OCI-LY3 (cell line): Measurements from ENCODE around the gene SIK3.

ENCODE experiments used
- H2AFZ ChIP-seq: fragments of 200-600, 300-600 bp; shearing (Covaris generic); 2 replicates; pipeline ENCODE4 v1.6.0; 2014; ENCODE audit warnings: antibody characterized with exemption, low read depth, low read length
- H3K27ac ChIP-seq: fragments of 200-600, 300-600 bp; sonication (generic); 2 replicates; pipeline ENCODE4 v1.5.1; 2014; ENCODE audit warnings: mild to moderate bottlenecking, low read length, moderate library complexity, mixed read lengths
- H3K27me3 ChIP-seq: fragments of 200-600, 300-600 bp; sonication (generic); 2 replicates; pipeline ENCODE4 v1.6.1; 2014; ENCODE audit warnings: low read depth, low read length, mixed read lengths
- H3K36me3 ChIP-seq: fragments of 200-600, 300-600 bp; sonication (generic); replicated peaks from 2 replicates; pipeline ENCODE3; 2014; ENCODE audit warnings: low read depth, low read length, mixed read lengths
- H3K4me1 ChIP-seq: fragments of 300-600, 200-600 bp; sonication (generic); 2 replicates; pipeline ENCODE4 v1.6.1; 2014; ENCODE audit warnings: low read length, mixed read lengths
- H3K4me2 ChIP-seq: fragments of 200-600, 300-600 bp; sonication (generic); 2 replicates; pipeline ENCODE4 v1.6.1; 2014; ENCODE audit warnings: low read length, mixed read lengths
- H3K4me3 ChIP-seq: fragments of 300-600, 200-600 bp; sonication (generic); 2 replicates; pipeline ENCODE4 v1.5.1; 2014; ENCODE audit warnings: antibody characterized with exemption, mild to moderate bottlenecking, low read length, moderate library complexity
- H3K79me2 ChIP-seq: fragments of 300-600, 200-600 bp; shearing (Covaris generic); 2 replicates; pipeline ENCODE4 v1.6.1; 2014; ENCODE audit warnings: mild to moderate bottlenecking, low read length, mixed read lengths
- H3K9ac ChIP-seq: fragments of 300-600, 200-600 bp; shearing (Covaris generic); 2 replicates; pipeline ENCODE4 v1.6.0; 2014; ENCODE audit warnings: mild to moderate bottlenecking, low read length, moderate library complexity
- H3K9me3 ChIP-seq: fragments of 200-600, 300-600 bp; shearing (Covaris generic); 2 replicates; pipeline ENCODE4 v1.6.1; 2014; ENCODE audit warnings: low read length, mixed read lengths; ENCODE audit not compliant: insufficient read depth
- H4K20me1 ChIP-seq: fragments of 200-600, 300-600 bp; sonication (generic); 2 replicates; pipeline ENCODE4 v1.6.1; 2016; ENCODE audit warnings: low read length, mixed read lengths; ENCODE audit not compliant: insufficient read depth
- CTCF ChIP-seq: fragments of 200-600, 300-600 bp; sonication (generic); IDR thresholded peaks from 2 replicates; pipeline ENCODE4 v1.5.1; 2014; ENCODE audit warnings: antibody characterized with exemption, low read length, low read depth
- EZH2phosphoT487 ChIP-seq: fragments of 200-600 bp; shearing (Covaris generic); IDR thresholded peaks from 2 replicates; pipeline ENCODE4 v1.6.1; 2018; ENCODE audit warnings: antibody characterized with exemption, mixed run types, low read depth

The SIK3 gene

GRCh38 chr11:117000014-117000737 lies 98.1 kb downstream of the SIK3 start:
- no peak overlapping the region for H3K9ac ChIP-seq
- H3K36me3 ChIP-seq = no peaks in the 10 kb centered on the region
- TF ChIP-seq EZH2phosphoT487 (no peak), CTCF (no peak)
- H3K4me1 ChIP-seq = peaks cover 4% of the 10 kb centered on the region; the same call in 1 of the 2 replicates
- H3K9me3 ChIP-seq = no peaks in the 10 kb centered on the region
- peaks cover 34% of the 10 kb centered on the region for H4K20me1 ChIP-seq
- H3K27me3 ChIP-seq = no peaks in the 10 kb centered on the region
- no peak overlapping the region for H3K27ac ChIP-seq
- no peak overlapping the region for H2AFZ ChIP-seq
- H3K4me3 ChIP-seq = no peak overlapping the region
- H3K79me2 ChIP-seq = peaks cover 24% of the 10 kb centered on the region
- no peak overlapping the region for H3K4me2 ChIP-seq

DNA sequence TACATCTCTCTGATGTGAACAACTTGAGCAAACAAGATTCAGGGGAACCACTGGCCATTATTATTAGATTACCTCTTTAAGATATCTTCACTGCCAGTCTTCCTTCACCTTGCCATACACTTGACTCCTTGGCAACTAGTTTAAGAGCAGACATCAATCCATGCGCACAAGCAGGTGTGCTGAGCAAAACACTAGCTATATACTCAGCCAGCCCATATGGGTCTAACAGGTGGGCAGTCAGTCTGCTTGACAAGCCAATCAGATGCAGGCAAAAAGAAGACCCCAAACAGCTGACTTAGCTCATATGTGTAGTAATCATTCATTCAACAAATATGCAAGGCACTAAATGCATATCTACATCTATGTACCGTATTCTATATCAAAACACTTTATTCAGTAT lies 101.2 kb downstream of the SIK3 start:
- Histone ChIP-seq H3K4me3 (no peak overlapping the region), H3K4me2 (no peak overlapping the region), H3K79me2 (peaks cover 36% of the 10 kb centered on the region)

DNA sequence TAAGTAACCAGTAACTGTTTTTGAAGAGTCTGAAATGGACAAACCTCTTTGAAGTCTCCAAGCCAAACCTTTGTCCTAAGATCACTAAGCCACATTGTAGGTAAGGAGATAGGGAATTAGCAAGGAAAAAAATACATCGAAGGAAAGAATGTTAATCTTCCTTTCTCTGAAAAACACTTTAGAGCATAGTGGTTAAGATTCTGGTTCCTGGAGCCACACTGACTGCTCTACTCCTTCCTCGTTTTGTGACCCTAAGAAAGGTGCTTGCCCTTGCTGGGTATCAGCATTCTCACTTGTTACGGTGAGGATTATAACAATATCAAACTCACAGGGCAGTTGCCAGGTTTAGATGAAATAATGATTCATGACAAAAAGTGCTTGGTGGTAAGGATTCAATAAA lies 104.0 kb downstream of the SIK3 start:
- H3K27me3 ChIP-seq = no peaks in the 10 kb centered on the region
- peaks cover 33% of the 10 kb centered on the region for H4K20me1 ChIP-seq
- no peak for TF ChIP-seq CTCF
- no peak for TF ChIP-seq EZH2phosphoT487
- H3K36me3 ChIP-seq = no peaks in the 10 kb centered on the region
- H3K9me3 ChIP-seq = no peaks in the 10 kb centered on the region
- no peak overlapping the region for H3K4me3 ChIP-seq
- no peak overlapping the region for H3K27ac ChIP-seq
- H3K4me1 ChIP-seq = no peaks in the 10 kb centered on the region
- no peak overlapping the region for H3K9ac ChIP-seq
- no peak overlapping the region for H3K4me2 ChIP-seq
- peaks cover 39% of the 10 kb centered on the region for H3K79me2 ChIP-seq
- H2AFZ ChIP-seq = no peak overlapping the region

More for the DNA sequence above, 101.2 kb downstream of the SIK3 start:
- Histone ChIP-seq H3K36me3 (no peaks in the 10 kb centered on the region), H4K20me1 (peaks cover 35% of the 10 kb centered on the region), H3K9ac (no peak overlapping the region), H3K27ac (no peak overlapping the region), H3K27me3 (no peaks in the 10 kb centered on the region), H3K9me3 (no peaks in the 10 kb centered on the region), H3K4me1 (no peaks in the 10 kb centered on the region), H2AFZ (no peak overlapping the region)
- TF ChIP-seq EZH2phosphoT487 (no peak), CTCF (no peak)

DNA sequence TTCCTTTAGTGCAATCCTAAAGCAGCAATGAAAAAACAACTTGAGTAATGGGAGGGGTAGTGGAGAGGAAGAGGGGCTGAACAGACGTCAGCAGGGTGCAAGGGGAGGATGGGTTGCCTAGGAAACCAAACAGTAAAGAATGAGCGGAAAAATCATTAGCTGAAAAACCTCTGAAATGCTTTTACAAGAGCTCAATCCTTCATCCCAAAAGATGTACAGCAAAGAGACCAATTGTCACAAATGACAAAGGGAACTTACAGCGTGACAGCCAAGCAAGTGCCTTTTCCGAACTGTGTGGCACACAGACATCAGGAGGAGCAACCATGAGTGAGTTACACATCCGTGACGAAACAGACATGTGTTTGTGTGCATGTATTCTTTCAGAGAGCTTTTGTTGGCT lies 104.6 kb downstream of the SIK3 start:
- Histone ChIP-seq H3K36me3 (no peaks in the 10 kb centered on the region), H3K4me1 (no peaks in the 10 kb centered on the region), H2AFZ (no peak overlapping the region), H3K79me2 (peaks cover 43% of the 10 kb centered on the region), H3K4me2 (no peak overlapping the region), H3K4me3 (no peak overlapping the region), H4K20me1 (peaks cover 38% of the 10 kb centered on the region), H3K27ac (no peak overlapping the region), H3K9me3 (no peaks in the 10 kb centered on the region), H3K27me3 (no peaks in the 10 kb centered on the region), H3K9ac (no peak overlapping the region)
- TF ChIP-seq CTCF (no peak), EZH2phosphoT487 (no peak)
